ENCODE measurements around the gene MKKS.
"Not testable (repeated sequence)": the region's sequence is repeated elsewhere in the genome, so short reads cannot be mapped to it uniquely, and the experiment has no call there.

Gene MKKS

DNA sequence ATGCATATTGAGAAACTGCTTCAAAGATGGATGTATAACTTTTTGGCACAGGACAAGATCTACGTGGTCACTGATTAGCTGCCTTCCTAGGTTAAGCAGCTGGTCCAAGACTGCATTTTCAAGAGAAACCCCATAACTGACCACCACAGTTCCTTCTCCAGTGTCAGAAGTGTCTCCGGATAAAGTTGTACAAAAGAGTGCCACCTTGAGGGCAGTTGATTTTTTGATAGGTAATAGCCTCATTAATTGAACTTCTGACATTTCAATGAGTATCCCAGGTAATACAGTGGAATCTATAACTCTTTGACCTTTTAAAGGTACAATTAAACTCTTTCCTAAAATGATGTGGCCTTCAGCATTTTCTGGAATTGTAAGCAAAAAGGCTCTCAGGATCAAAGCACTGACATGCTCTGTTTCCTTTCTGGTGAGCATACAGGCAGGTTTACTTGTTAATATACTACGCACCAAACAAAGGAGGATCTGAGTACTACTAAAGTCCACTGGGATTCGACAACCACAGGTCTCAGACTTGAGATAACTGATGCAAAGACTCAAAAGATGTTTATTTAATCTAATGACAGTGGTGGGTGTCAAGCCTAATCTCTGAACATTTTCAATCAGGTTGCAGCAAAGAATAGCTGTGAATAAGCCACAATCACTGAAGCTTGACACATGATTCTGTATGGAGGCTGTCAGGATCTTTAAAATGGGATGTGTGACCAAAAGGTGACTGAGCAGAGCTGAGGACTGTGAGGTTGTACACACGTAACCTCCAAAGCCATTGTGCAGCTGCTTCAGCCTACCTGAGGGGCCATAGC, 21.2 kb downstream of the MKKS start:
- DNase-seq (ENCODE audit: low spot score): no peak

DNA sequence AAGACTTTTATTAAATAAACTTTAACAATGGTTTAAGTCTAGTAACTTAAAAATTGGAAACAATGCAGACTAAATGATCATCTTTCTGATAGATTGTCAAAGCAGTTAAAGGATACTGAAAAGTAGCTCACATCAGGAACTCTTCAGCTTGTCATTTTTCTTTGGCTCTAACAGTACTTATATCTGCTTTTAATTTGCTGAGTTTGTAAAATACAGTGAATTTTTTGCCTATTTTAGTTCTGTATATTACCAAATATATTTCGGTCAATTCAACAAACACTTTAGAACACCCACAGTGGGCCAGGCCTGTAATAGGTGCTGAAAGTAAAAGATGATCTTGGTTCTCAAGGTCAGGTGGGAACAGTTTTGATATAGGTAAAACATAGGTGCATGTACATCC, 22.3 kb downstream of the MKKS start:
- no peak for DNase-seq (ENCODE audit: low spot score)

DNA sequence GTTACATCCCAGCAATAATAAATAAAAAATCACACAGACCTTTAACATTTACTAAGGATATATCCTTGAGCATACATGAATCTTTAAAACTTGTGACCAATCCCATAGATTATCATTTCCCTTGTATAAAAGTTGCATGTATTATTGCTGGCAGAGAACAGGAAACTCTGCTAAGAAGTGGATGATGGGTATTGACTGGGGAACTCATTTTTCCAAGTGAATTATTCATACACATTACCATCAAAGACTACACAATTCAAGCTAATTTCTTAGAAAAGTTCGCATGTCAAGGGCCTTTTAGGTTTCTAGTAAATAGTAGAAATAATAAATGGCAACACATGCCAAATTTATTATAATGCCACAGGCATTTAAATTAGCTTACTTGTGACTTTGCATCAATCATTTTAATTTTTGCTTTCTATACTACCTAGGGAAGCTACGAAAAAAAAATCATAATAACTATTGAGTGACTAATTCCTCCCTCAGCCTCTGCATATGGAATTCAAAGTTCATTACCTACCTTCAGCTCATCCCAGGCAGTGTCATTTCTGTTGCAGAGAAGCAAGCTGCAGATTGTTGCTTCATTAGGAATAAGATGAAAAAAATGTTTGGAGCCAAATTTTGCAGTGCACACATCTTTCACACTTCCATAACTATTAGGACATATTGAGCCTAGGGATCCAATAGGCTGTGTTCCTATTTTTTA, 25.8 kb downstream of the MKKS start:
- DNase-seq (ENCODE audit: low spot score): no peak

DNA sequence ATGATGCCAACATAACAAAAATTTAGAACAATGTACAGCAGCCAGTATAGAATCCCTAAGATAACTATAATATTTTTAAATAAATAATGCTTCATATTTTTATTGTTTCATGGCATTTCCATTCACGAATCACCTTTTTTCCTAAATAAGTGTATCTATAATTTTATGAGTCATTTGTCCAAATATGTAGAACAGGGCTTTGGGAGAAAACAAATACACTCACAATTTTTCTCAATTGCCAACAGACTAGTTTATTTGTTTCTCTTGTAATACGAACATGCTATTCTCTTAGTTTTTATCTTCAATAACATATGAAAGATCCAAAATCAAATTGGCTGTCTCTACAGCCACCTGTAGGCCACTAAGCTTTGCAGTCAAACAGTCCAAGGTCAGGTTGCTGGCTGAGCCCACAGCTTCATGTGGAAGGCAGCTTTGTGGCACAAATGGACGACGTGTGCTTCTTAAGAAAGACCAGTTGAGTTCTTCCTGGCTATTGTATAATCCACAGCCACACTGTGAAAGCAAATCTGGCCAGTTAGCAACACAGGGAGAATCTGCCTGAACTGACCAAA, 29.0 kb downstream of the MKKS start:
- DNase-seq (ENCODE audit: low spot score): no peak

DNA sequence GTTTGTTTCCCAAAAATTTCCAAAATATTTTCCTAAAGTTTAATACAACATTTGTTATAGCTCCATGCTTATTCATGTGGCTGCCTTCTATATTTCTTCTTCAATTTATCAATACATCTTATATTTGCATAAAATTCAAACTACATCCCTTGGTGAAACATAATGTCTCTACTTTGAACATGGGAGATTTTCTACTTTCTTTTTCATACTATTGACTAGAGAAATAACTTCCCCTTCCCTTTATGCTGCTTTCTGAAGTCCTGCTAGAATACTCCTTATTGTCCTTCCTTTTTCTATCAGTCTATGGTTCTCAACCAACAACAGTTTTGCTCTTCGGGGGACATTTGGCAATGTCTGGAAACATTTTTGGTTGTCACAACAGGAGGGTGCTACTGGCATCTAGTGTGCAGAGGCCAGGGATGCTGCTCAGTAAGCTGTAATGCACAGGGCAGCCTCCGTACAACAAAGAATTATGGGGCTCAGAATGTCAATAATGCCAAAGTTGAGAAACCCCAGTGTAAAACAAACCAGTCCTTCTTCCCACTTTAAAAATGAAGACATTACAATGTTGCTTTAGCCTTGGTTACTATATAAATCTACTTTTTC, 29.9 kb downstream of the MKKS start:
- no peak for DNase-seq (ENCODE audit: low spot score)

DNA sequence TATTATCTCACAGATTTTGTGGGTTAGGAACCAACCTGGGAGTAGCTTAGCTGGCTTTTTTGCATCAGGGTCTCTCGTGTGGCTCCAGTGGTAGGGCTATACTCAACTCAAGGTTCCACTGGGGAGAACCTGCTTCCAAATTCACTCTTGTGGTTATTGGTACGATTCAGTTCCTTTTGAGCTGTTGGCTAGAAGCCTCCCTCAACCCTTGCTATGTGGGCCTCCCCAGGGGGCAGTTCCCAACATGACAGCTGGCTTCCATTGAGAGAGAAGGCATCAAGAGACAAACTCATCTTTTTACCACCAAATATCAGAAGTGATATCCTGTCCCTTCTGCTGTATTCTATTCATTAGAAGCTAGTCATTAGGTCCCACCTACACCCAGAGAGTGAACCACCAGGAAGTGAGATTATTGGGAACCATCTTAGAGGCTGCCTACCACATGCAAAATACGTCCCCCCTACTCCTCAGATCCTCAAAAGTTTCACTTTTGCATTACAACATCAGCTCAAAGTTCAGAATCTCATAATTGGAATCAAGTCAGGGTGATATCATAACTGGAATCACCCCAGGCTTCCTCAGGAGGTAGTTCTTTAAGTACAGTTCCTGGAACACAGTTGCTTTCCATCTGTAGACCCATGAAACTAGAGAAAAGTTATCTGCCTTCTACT, 30.9 kb downstream of the MKKS start:
- no peak for DNase-seq (ENCODE audit: low spot score)

DNA sequence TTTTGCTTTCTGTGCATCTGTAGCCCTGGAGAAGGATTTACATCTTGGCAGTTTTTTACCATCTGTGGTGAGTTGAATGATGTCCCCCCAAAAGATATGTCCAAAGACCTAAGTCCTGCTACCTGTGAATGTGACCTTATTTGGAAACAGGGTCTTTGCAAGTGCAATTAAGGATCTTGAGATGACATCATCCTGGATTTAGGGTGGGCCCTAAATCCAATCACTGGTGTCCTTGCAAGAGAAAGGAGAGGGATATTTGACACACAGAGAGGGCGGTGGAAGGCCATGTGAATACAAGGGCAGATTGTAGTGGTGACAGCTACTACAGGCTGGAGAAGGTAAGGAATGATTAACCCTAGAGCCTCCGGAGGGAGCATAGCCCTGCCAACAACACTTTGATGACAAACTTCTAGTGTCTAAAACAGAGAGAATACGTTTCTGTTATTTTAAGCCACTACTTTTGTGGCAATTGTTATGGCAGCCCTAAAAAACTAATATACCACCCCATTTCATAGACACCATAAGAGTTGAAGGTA, 35.1 kb downstream of the MKKS start:
- no peak for DNase-seq (ENCODE audit: low spot score)

DNA sequence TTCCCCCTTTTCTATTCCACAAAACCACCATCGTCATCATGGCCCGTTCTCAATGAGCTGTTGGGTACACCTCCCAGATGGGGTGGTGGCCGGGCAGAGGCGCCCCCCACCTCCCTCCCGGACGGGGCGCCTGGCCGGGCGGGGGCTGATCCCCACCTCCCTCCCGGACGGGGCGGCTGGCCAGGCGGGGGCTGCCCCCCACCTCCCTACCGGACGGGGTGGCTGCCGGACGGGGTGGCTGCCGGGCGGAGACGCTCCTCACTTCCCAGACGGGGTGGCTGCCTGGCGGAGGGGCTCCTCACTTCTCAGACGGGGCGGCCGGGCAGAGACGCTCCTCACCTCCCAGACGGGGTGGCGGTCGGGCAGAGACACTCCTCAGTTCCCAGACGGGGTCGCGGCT, 39.3 kb downstream of the MKKS start:
- DNase-seq (ENCODE audit: low spot score): not testable (repeated sequence)

DNA sequence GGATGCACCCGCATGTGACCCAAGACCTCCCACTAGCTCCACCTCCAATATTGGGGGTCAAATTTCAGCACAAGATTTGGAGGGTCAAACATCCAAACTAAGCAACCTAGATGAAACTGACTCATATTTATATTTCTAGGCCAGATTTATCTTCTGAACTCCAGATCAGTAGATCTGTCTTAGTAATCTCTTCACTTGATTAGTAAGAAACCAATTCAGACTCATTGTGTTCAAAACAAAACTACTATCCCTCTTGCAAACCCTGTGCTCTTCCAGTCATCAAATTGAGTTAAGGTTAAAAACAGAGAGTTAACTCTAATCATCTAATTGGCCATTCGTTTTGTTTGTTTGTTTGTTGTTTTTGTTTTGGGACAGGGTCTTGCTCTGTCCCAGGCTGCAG, 43.3 kb downstream of the MKKS start:
- DNase-seq (ENCODE audit: low spot score): no peak

DNA sequence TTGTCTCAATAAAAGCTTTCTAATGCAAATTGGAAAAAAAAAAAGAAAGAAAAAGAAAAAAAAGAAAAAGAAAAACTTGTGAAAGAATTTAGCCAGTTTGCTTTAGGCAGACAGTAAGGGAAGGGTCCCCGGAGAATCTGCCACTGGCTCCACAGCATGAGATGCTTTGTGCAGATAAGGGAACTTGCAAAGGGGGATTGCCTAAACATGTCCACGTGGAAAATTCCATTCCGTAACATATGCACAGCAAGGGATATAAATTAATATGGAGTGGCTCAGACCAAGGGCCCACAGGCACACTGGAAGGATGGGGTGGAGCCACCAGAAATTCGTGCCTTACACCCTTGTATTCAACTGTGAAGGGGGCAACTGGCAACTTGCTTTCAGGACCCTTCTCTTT, 45.4 kb downstream of the MKKS start:
- no peak for DNase-seq (ENCODE audit: low spot score)

DNA sequence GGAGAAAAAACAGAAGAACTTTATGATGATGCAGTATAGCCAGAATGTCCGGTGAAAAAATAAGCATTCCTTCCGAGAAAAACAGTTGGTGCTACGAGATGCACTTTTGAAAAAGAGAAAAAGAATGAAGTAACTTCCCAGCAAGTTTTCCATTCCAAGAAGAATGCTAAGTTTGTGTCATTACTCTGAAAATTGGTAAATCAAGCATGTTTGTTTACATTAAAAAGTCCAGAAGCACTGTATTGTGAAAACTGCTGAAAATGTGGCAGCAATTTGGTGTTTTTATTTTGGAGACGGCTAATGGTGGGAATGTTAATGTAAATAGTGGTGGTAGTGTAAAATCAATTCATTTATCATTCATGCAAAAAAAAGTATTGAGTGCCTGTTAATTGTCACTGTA, 46.3 kb downstream of the MKKS start:
- DNase-seq (ENCODE audit: low spot score): no peak

DNA sequence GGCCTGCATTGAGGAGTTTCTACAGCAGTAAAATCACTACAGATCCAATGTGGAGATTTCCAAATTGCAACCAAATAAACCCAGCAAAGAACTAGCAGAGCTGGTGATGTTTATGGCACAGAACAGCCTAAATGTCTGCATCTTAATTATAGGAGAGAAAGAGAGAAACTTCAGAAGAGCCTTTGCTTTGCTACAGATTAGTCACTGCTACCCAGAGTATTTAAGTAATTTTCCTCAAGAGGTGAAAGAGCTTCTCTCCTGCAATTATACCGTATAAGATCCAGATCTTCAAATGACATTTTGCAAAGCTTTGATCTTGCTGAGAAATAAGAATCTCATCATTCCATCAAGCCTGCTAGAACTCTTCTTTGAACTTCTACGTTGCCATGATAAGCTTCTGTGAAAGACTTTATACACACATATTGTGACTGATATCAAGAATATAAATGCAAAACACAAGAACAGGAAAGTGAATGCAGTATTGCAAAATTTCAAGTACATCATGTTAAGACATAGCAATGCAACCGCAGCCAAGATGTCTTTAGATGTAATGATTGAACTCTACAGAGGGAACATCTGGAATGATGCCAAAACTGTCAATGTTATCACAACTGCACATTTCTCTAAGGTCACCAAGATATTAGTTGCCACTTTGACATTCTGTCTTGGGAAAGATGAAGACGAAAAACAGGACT, 48.0 kb downstream of the MKKS start:
- DNase-seq (ENCODE audit: low spot score): no peak

DNA sequence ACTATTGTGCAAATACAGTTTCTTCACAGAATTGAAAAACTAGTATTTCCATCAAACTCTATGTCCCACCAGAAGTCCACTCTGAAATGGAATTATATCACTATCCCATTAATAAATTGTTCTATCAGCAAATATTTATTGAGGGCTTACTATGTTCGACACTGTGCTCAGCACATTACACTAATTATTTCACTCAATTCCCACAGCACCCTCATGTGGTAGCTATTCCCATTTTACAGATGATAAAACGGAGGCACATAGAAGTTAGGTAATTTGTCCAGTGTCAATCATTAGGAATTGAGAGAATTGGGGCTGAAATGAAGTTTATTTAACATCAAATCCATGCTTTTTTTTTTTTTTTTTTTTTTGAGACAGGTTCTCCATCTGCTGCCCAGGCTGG, 52.5 kb downstream of the MKKS start:
- no peak for DNase-seq (ENCODE audit: low spot score)

DNA sequence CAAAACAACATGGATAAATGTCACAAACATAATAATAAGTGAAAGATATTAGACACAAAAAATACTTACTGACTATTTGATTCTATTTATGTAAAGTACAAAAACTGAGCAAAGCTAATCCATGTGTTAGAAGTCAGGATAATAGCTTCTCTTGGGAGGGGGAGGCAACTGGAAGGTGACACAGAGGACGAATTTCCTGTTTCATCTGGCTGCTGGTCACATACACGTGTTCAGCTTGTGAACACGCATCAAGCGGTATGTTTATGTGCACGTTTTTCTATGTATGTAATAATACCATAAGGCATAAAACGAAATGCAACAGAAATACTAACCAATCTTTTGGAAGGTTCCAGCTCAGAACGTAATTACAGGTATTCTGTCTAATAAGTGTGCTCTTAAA, 54.3 kb downstream of the MKKS start:
- DNase-seq (ENCODE audit: low spot score): no peak

DNA sequence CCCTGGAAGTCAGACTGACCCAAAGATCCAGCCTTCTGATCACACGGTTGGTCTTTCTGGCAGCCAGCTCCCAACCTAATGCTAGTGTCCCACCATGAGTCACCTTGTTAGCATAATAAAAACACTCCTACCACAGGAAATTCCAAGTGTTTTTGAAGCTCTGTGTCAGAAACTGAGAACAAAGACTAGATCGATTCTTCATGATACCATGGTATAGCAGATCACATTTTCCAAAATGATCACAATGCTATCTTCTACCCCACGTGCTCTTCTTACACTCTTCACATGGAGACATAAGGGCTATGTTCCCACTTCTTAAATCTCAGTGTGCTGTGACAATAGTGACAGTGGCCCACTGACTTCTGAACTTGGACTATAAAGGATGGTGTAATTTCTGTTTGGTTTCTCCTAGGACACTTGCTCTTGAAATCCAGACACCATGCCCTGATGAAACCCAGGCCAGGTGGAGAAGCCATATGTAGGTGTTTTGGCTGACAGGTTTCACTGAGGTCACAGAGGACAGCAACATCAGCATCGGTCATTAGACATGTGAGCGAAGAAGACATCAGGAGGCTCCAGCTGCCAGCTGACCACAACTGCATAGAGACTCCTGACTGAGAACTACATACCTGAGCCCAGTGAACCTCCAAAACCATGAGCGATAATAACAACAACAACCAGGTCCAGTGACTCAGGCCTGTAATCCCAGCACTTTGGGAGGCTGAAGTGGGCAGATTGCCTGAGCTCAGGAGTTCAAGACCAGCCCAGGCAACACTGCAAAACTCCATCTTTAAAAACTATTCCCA, 57.5 kb downstream of the MKKS start:
- no peak for DNase-seq (ENCODE audit: low spot score)

DNA sequence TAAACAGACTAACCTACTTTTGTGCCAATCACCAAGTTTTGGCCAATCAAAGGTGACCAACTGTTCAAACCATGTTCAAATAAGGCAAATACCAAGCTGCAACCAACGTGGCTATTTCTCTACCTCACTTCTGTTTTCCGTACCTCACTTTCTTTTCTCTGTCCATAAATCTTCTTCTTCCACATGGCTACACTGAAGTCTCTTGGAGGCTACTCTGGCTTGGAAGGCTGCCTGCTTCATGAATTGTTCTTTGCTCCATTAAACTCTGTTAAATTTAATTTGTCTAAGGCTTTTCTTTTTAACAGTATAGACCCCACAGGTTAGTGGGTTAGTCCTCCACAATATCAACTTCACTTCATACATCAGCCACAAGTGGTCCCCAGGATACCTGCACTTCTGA, 58.8 kb downstream of the MKKS start:
- no peak for DNase-seq (ENCODE audit: low spot score)

DNA sequence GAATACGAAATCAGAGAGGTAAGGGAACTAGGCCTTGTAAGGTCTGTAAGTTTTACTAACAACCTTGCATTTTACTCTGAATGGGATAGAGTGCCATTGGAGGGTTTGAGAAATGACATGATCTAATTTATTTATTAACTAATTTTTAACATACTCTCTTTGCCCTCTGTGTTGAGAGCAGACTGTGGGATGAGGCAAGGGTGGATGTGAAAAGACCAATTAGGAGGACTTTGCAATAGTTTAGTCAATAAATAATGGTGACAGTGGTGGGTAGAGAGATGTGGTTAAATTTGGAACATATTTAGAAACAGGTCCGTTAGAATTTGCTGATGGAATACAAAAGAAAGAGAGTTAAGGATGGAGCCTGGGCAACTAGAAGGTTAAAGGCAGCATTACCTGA, 60.0 kb downstream of the MKKS start:
- DNase-seq (ENCODE audit: low spot score): no peak

DNA sequence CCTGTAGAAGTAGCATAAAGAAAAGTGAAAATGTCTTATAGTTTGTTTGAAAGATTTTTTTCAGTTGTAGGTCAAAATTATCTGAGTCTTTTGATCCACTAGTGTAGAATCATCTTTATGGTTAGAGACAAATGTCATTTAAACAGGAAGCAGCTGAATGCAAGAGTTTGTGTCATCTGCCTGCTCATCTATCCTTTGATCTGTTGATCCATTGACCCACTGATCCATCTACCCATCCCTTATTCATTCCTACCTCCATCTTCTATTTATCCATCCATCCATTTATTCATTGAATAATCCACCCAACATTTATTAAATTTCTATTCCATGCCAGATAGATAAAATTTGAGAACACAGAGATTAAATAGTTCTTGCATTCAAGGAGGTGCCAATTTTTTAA, 62.6 kb downstream of the MKKS start:
- DNase-seq (ENCODE audit: low spot score): no peak

DNA sequence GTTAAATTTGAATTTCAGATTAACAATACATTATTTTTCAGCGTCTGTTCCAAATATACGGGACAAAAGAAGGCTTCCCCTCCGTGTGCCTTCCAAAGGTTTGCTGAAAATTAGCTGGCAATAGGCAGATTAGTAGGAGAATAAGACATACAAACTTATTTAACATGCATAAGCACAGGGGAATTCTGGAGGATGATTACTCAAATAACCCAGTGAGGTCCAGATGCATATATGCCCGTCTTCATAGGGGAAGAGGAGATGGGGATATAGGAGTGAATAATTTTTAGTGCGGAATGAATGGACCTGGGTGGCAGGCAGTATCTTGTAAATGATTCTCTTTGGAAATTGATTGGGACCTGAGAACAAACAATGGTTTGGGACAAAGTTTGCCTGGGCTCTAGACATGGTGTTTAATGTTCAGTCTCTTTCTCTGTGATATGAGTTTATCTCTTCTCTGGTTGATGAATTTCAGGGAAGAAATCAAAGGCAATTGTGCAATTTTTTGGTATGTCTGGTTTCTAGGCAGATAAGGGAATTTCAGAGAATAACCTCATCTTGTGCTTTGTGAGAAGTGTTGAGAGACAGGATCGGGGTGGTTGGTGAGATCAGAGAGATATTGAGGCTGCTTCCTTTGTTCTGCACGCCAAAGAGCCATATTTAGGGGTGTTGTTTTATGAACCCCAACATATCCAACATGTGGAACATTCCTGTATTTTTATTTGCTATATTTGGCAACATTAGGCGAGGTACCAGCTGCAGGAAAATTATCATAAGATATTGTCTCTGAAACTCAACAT, 63.7 kb downstream of the MKKS start:
- DNase-seq (ENCODE audit: low spot score): no peak

DNA sequence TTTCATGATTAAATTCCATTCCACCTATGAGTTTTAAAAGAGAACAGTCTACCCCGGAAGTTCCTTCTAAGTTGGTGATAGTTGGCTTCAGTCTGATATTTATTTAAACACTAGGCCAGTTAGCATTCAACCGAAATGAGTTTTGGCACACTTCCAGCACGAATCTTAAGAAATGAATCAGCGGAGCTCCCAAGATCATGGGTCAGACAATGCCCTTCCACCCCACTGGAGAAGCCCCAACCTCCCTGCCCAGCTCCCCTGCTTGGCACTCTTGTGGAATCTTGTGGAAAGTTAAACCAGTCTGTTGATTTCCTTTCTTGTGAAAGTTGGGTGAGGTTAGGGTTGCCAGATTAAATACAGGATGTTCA, 64.3 kb downstream of the MKKS start:
- no peak for DNase-seq (ENCODE audit: low spot score)
